Stimulated activated naive CD8-positive, alpha-beta T cell treated with anti-CD3 and anti-CD28 coated beads, Interleukin-15, Interleukin-2, amounts not matched to agents 100 U/mL and 50 U/mL, for 24 hours (primary cell): Measurements from ENCODE around the gene FOXM1.

ENCODE experiments used
- ATAC-seq: fragments of 150-1000 bp; cut with Tn5 transposase; one replicate; pipeline ENCODE4 v1.10.0; 2021
- DNase-seq: peaks from one replicate; pipeline ENCODE4 v3.0.0; 2021

The FOXM1 gene

GRCh38 chr12:2836574-2836973 is 40.4 kb downstream of the FOXM1 start:
- ATAC-seq (no peak), DNase-seq (no peak)

DNA sequence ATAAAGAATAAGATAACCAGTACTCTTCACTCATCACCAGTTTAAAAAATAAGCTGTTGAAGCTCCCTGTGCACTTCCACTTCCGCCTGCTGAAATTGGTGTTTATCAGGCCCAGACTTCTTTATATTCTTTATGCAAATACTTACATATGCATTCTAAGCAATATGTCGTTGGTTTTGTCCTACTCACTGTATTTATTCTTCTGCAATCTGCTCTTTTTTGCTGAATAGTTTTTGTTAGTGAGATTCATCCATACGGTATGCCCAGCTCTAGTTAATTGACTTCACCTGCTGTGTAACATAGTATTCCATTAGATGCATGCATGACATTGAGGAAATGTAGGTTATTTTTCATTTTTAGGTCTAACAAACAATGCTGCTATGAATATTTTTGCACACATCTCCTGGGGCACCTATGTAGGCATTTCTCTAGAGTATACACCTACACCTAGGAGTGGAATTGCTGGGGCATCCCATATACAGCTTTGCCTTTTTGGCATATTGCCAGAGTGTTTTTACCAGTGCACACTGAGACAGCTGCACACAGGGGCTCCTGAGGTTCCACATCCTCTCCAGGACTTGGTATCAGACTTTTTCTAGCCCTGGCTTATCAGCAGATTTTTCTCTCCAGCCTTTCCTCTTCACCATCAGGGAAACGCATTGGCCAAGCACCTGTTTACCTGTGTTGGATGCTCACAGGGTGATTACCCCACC is 41.1 kb downstream of the FOXM1 start:
- ATAC-seq (no peak), DNase-seq (no peak)

DNA sequence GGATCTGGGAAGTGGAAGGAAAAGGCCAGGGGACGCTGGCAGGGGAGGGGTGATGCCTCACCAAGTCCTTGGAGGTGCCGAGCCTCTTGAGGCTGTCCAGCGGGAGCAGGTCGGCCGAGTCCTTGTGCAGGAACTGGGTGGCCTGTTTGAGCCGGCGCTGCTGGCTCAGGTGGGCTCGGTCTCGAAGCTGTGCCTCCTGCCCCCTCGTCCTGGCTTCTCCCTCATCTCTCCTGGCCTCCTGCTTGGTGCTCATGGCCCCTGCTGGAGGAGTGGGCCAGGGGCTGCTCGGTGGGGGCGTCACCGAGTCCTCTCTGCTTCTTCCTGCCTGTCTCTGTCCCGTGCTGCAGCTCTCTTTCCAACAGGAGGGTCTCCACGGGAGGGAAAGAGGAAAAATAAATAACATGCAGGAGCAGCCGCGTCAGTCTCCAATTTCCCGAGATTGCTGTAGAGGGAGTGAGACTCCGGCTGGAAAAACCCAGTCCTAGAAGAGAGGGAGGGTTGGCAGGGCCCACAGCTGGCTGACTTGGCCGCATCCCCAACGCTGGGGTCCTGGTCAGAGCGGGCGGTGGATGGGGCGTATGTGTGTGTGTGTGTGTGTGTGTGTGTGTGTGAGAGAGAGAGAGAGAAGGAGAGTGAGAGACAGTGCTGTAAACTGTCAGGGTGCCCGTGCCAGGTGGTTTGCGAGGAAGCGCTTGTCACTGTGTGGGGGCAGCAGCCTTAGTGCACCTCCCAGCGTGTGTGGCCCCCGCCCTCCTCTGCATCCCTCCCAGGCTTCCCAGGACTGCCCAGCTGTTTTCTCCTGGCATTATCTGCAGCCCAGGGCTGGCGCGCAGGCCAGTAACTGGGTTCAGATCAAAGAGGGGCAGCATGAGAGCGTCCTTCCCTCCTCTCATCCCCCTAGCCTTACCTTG is 42.1 kb downstream of the FOXM1 start, which contains the start of gene NRIP2:
Gene NRIP2 (minus strand): TSS at position 455 of the 911 bp plus-strand sequence. CDS start 52 bp downstream, at position 403.
- ATAC-seq (no peak), DNase-seq (no peak)

- ATAC-seq, result no peak
- no peak for DNase-seq
Observed at GRCh38 chr12:2833810-2834209, 43.2 kb downstream of the FOXM1 start.

DNA sequence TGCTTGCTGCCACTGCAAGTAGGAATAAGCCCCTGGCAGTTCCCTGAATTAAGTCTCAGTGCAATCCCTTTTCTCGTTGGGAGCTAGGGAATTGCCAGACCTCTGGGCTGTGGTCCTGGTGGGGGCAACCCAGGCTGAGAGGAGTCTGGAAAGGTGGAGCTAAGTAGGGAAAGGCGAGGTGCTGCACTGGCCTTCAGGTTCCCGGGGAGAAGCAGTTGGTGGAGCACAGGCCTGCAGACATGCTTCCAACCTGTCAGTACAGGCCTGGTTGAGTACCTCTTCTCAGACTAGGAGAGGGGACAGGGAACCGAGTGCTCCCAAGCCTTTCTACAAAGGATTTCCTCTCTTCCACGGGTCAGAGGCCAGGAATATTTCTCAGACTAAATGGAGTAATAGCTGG is 43.6 kb downstream of the FOXM1 start:
- DNase-seq, result no peak
- no peak for ATAC-seq

DNA sequence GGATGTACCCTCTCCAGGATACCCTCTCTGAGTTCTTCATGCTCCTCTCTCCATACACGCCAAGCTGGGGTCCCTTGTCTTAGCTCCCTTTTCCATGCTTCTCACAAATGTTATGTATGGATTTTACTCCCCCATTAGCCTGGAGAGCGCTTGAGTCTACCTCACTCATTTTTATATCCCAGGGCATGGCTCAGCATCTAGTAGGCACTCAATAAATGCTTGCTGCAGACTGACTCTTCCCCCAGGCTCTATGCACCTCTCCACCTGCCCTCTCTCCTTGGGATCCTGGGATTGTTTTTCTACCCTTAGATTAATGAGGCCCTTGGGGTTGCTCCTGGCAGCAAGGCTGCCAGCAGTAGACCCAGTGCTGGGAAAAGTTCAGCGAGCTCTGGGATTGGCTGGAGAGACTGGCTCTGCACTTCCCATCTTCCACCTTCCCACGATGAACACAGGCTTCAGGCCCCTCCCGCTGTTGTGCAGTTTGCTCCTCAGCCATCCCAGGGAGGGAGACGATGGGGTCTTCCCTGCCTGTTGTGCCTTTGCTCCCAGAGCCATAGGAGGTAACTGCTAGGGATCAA is 44.3 kb downstream of the FOXM1 start:
- no peak for ATAC-seq
- DNase-seq, result no peak

- ATAC-seq (no peak), DNase-seq (no peak)
Observed at GRCh38 chr12:2829275-2829674, 47.7 kb downstream of the FOXM1 start.

GRCh38 chr12:2826721-2827515 is 50.1 kb downstream of the FOXM1 start:
- ATAC-seq (no peak), DNase-seq (no peak)

DNA sequence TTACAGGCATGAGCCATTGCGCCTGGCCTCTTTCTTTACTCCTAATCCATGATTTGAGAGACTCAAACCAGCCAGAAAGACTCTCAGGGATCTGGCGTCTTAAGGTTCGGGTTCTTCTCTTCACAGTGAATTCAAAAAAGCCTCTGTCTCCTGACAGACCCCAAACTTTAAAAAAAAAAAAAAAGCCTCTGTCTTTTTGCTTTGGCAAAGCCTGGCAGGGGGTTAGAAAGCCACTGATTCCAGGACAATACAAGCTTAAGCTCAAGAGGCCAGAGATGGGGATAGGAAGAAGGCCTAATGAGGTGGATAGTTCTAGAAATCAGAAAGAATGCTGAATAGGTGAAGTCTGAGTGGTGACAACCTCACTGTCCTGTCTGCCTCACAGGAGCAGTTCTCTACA is 50.9 kb downstream of the FOXM1 start:
- DNase-seq, result no peak
- ATAC-seq, result no peak

DNA sequence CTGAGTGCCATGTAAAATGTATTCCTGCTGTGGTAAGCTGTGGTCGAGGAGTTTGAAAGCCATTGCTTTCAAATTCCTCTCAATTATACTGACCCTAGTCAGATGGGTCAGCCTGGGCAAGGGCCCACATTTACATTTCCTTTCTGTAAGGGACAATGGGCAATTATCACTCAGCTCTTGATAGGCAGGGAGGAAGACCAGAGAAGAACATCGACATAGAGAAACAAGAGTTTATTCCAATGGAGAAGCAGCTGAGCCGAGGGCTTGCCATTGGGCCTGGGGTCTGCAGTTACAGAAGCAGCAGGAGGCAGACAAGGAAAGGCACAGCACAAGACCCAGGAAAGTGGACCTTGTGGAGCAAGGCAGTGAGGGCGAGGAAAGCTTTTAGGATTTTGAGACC is 51.8 kb downstream of the FOXM1 start:
- DNase-seq (no peak), ATAC-seq (no peak)

GRCh38 chr12:2824541-2824940 is 52.4 kb downstream of the FOXM1 start:
- DNase-seq, result no peak
- no peak for ATAC-seq

DNA sequence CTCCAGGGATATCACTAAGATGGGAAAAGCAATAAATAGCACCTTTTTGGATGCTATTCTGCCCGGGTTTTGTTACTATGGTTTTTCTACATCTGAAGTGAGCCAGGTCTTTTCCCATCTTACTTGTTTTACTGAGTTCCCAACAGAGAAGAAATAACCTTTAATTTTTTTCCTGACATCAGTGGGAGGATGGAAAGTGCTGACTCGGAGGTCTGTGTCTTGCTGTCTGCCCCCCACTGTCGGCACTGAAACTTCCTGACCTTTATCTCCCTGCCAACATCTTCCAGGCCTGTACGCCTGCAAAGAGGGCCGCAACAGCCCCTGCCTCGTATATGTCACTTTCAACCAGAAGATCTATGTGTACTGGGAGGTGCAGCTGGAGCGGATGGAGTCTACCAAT is 53.5 kb downstream of the FOXM1 start:
- no peak for DNase-seq
- ATAC-seq, result no peak

- DNase-seq, result no peak
- ATAC-seq, result no peak
Observed at GRCh38 chr12:2820432-2820831, 56.5 kb downstream of the FOXM1 start.

DNA sequence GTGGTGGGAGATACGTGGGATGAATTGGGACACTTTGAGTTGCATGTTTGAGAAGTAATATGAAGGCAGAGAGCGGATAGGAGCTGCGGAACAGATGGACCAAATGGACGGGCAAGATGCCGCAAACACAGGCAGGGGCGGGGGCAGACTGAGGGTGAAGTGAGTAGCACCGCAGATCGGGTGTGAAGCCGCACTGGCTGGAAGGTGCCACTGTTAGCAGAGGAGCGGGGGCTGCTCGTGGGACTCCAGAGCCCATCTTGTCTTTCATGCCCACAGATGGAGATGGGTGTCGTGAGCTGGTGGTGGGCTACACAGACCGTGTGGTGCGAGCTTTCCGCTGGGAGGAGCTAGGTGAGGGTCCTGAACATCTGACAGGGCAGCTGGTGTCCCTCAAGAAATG is 57.2 kb downstream of the FOXM1 start:
- DNase-seq (no peak), ATAC-seq (no peak)

DNA sequence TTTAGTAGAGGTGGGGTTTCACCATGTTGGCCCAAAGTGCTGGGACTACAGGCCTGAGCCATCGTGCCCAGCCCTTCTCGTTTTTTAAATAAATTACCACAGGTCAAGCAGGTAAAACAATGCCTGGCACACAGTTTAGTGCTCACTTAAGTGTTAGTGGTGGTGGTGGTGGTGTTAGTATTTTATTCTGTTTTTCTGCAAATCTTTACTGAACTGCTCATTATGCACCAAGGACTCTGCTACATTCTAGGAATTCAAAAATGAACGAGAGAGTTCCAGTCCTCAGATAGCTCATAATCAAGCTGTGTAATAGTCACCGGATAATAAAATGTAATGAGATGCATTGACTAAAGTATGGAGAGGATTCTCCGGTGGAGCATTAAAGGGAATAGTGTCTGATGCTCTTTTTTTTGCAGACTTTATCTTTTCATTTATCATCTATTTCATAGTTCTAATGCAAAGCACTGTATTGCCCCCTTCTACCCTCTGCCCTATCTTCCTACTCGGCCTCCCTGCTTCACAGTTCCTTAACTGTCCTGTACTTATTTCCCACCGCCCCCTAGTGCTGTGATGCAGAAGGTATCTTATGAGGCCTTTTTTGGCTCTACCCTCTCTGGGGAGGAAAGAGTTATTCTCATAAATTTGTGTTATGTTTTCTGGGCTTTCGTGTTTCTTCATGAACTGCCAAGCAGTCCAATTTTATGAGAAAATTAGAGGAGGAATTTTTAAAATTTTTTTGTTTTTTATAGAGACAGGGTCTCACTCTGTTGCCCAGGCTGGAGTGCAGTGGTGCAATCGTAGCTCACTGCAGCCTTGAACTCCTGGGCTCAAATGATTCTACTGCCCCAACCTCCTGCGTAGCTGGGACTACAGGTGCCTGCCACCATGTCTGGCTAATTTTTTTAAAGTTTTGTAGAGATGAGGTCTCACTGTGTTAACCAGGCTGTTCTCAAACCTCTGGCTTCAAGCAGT is 63.5 kb downstream of the FOXM1 start:
- peak; percentile 49 for ATAC-seq
- peak; percentile 63 for DNase-seq

- ATAC-seq, result peak; percentile 96
Observed at GRCh38 chr12:2812290-2813213, 64.4 kb downstream of the FOXM1 start, which contains the start of gene ITFG2. Gene ITFG2, plus strand, starts transcription at chr12:2812668. Its CDS starts 93 bp downstream, at chr12:2812761.

GRCh38 chr12:2811801-2812200 is 65.2 kb downstream of the FOXM1 start:
- no peak for ATAC-seq

More at GRCh38 chr12:2812290-2813213, 64.4 kb downstream of the FOXM1 start, which contains the start of gene ITFG2:
- peak; percentile 95 for DNase-seq

More at GRCh38 chr12:2811801-2812200, 65.2 kb downstream of the FOXM1 start:
- no peak for DNase-seq
